Measurements from ENCODE around the gene STARD10. TPM values are rescaled to one million over a fixed set of nuclear protein-coding genes. Genes with fewer than 3 reads are reported as not detected.
A peak's percentile ranks its signal among the peaks of the same experiment; 100 is the strongest.

STARD10 gene
- total RNA-seq, 2 donors from 2014 or later: 122 to 209 TPM

- Histone ChIP-seq H3K27ac (no peak overlapping the region), H3K27me3 (no peaks in the 10 kb centered on the region), H3K36me3 (replicated peaks in 1 of 2; ENCODE audit: insufficient read depth in 1 of 2, low read depth in 2 of 2) (peaks cover 0 to 22% of the 10 kb centered on the region in 2 donors), H3K4me1 (peaks cover 53% of the 10 kb centered on the region), H3K9me3 (no peaks in the 10 kb centered on the region), H3K4me3 (no peak overlapping the region)
- TF ChIP-seq POLR2A (IDR thresholded peaks at IDR 0.05): no peak
- TF ChIP-seq, protein P1, sequence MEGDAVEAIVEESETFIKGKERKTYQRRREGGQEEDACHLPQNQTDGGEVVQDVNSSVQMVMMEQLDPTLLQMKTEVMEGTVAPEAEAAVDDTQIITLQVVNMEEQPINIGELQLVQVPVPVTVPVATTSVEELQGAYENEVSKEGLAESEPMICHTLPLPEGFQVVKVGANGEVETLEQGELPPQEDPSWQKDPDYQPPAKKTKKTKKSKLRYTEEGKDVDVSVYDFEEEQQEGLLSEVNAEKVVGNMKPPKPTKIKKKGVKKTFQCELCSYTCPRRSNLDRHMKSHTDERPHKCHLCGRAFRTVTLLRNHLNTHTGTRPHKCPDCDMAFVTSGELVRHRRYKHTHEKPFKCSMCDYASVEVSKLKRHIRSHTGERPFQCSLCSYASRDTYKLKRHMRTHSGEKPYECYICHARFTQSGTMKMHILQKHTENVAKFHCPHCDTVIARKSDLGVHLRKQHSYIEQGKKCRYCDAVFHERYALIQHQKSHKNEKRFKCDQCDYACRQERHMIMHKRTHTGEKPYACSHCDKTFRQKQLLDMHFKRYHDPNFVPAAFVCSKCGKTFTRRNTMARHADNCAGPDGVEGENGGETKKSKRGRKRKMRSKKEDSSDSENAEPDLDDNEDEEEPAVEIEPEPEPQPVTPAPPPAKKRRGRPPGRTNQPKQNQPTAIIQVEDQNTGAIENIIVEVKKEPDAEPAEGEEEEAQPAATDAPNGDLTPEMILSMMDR (IDR thresholded peaks at IDR 0.05): no peak
- DNase-seq (no peak), ATAC-seq (no peak)
- 75 to 79% methylated on average over 4 of the region's 4 CpGs for WGBS, 2 donors
- intact Hi-C loops (cut with DNase I): no loop called here
These were observed 38.0 kb downstream of the STARD10 start for GRCh38 chr11:72755713-72756285.

GRCh38 chr11:72754544-72755155 lies 39.2 kb downstream of the STARD10 start:
- ATAC-seq: no peak
- Histone ChIP-seq H3K4me1 (peaks cover 56% of the 10 kb centered on the region), H3K27me3 (no peaks in the 10 kb centered on the region), H3K4me3 (no peak overlapping the region), H3K36me3 (replicated peaks in 1 of 2; ENCODE audit: insufficient read depth in 1 of 2, low read depth in 2 of 2) (peaks cover 0 to 22% of the 10 kb centered on the region in 2 donors), H3K9me3 (no peaks in the 10 kb centered on the region), H3K27ac (no peak overlapping the region)
- DNase-seq: no peak
- WGBS, 2 donors: 87 to 89% methylated on average over 43 to 48 of the region's 48 CpGs
- intact Hi-C loops (cut with DNase I): no loop called here
- no peak for TF ChIP-seq POLR2A (IDR thresholded peaks at IDR 0.05)

- Histone ChIP-seq H3K27me3 (no peaks in the 10 kb centered on the region), H3K4me3 (no peak overlapping the region), H3K9me3 (no peaks in the 10 kb centered on the region), H3K36me3 (replicated peaks in 1 of 2; ENCODE audit: insufficient read depth in 1 of 2, low read depth in 2 of 2) (peaks cover 0 to 22% of the 10 kb centered on the region in 2 donors), H3K27ac (peak overlapping the region in 1 of 4 donors; percentile 46), H3K4me1 (peaks cover 51% of the 10 kb centered on the region)
- intact Hi-C loops (cut with DNase I): no loop called here
- no peak for DNase-seq
- TF ChIP-seq, protein P1 (IDR thresholded peaks at IDR 0.05): no peak
- no peak for TF ChIP-seq POLR2A (IDR thresholded peaks at IDR 0.05)
- no peak for ATAC-seq
- 84 to 89% methylated on average over 8 of the region's 8 CpGs for WGBS, 2 donors
These were observed 39.7 kb downstream of the STARD10 start for GRCh38 chr11:72754149-72754543.

GRCh38 chr11:72753341-72754148 lies 40.3 kb downstream of the STARD10 start:
- intact Hi-C loops (cut with DNase I): no loop called here
- Histone ChIP-seq H3K4me3 (no peak overlapping the region), H3K36me3 (replicated peaks in 1 of 2; ENCODE audit: insufficient read depth in 1 of 2, low read depth in 2 of 2) (peaks cover 0 to 18% of the 10 kb centered on the region in 2 donors), H3K9me3 (no peaks in the 10 kb centered on the region), H3K27me3 (no peaks in the 10 kb centered on the region), H3K4me1 (peaks cover 45% of the 10 kb centered on the region), H3K27ac (peak overlapping the region in 1 of 4 donors; percentile 46)
- 74 to 80% methylated on average over 5 to 9 of the region's 9 CpGs for WGBS, 2 donors
- no peak for ATAC-seq
- TF ChIP-seq, protein P1 (IDR thresholded peaks at IDR 0.05): peak in 4 of 7 experiments; percentile 6 to 23 (median 13)
- TF ChIP-seq POLR2A (IDR thresholded peaks at IDR 0.05): no peak
- DNase-seq: no peak
